HFFc6 (cell line): Measurements from ENCODE around the gene FRMD4A. TPM values are rescaled to one million over a fixed set of nuclear protein-coding genes. Genes with fewer than 3 reads are reported as not detected.

Experiments
- DNase-seq: peaks from one replicate; pipeline ENCODE4 v3.0.0-alpha.2; 2018
- H3K27ac Mint-ChIP-seq: 2 replicates; pipeline ENCODE4 v1.8.0; 2020; ENCODE audit warnings: mild to moderate bottlenecking, mixed read lengths
- H3K27me3 Mint-ChIP-seq: 2 replicates; pipeline ENCODE4 v1.8.0; 2021; ENCODE audit warnings: mild to moderate bottlenecking, moderate library complexity, mixed read lengths; ENCODE audit not compliant: insufficient read depth
- H3K36me3 Mint-ChIP-seq: 2 replicates; pipeline ENCODE4 v1.8.0; 2021; ENCODE audit warnings: low read depth, mixed read lengths
- H3K4me1 Mint-ChIP-seq: 2 replicates; pipeline ENCODE4 v1.8.0; 2020; ENCODE audit warnings: low read depth, mixed read lengths
- H3K4me3 Mint-ChIP-seq: 2 replicates; pipeline ENCODE4 v1.8.0; 2020; ENCODE audit warnings: mild to moderate bottlenecking, moderate library complexity, mixed read lengths
- H3K9me3 Mint-ChIP-seq: 2 replicates; pipeline ENCODE4 v1.8.0; 2020; ENCODE audit warnings: mild to moderate bottlenecking, mixed read lengths
- total RNA-seq, 6 experiments: library from RNA; stranded (reverse); fragmentation: NEBNext Ultra II Directional; extraction: Animal tissue kit (Norgen Biotek cat#: 25700); gene quantifications; 2 replicates in 1 of 6; 3 replicates in 5 of 6; pipeline ENCODE4 v1.2.3, GENCODE V29; 2021
- TF ChIP-seq, protein P1 (sequence below): fragments of 200-600 bp; sonication (generic); IDR thresholded peaks from 2 replicates; pipeline ENCODE4 v1.5.0; 2021; ENCODE audit warnings: antibody characterized with exemption, mild to moderate bottlenecking

FRMD4A gene
- total RNA-seq, 6 experiments from 2014 or later, result 76.7 to 117 (median 92.3) TPM

DNA sequence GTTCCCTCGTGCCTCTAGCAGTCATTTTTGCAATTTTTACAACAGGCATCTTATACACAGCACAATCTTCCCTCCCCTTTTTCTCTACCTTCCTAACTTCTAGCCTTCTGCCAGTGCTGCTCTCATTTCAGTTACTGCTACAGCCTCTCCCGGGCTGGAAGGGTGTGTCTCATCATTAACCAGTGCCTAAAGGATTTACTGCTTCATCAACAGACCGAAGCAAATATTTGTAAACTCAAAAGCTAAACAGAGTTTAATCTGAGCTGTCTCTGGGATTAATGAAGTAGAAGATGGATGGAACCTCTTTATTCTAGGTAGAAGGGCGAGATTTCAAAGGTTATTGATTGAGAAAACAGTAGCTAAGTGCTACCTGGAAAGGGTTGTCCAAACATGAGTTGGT, 649.6 kb downstream of the FRMD4A start:
- Mint-ChIP-seq H3K27me3 (peaks cover 7% of the 10 kb centered on the region; the same call in 1 of the 2 replicates), H3K9me3 (no peaks in the 10 kb centered on the region), H3K4me1 (peaks cover 34% of the 10 kb centered on the region), H3K27ac (peak overlapping the region; percentile 10; the same call in 1 of the 2 replicates), H3K36me3 (peaks cover 62% of the 10 kb centered on the region), H3K4me3 (no peak overlapping the region)
- no peak for DNase-seq
- TF ChIP-seq, protein P1, sequence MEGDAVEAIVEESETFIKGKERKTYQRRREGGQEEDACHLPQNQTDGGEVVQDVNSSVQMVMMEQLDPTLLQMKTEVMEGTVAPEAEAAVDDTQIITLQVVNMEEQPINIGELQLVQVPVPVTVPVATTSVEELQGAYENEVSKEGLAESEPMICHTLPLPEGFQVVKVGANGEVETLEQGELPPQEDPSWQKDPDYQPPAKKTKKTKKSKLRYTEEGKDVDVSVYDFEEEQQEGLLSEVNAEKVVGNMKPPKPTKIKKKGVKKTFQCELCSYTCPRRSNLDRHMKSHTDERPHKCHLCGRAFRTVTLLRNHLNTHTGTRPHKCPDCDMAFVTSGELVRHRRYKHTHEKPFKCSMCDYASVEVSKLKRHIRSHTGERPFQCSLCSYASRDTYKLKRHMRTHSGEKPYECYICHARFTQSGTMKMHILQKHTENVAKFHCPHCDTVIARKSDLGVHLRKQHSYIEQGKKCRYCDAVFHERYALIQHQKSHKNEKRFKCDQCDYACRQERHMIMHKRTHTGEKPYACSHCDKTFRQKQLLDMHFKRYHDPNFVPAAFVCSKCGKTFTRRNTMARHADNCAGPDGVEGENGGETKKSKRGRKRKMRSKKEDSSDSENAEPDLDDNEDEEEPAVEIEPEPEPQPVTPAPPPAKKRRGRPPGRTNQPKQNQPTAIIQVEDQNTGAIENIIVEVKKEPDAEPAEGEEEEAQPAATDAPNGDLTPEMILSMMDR, result no peak

DNA sequence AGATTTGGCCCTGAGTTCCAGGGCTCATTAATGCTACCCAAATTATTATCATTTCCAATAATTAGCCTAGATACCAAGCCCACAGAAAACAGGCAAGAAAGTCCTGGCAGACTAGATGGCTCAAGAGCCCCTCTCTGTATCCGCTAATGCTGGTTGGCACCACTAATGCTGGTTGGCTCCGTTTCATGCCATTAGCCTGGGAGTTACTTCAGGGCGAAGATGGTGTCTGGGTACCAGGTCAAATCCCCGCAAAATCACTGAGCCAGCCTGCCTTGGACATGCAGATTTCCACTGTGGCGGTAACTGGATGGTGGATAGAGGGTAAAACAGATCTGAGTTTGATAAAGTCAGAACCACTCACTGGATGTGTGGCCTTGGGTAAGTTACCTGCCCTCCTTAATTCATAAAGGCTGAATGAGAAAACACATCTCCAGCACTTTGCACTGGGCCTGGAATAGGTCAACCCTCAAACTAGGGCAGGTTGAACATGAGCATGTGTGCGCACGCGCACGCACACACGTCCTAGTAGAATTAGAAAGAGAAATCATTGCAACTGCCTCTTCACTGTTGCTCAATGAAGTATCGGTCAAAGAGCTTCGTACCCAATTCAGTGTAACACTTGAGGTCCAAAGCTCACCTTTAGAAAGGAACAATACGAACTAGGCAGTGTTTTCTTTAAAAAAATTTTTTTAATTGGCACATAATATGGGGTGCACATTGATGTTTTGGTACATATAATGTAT, 652.5 kb downstream of the FRMD4A start:
- no peaks in the 10 kb centered on the region for H3K9me3 Mint-ChIP-seq
- H3K4me1 Mint-ChIP-seq, result peaks cover 12% of the 10 kb centered on the region
- peaks cover 7% of the 10 kb centered on the region for H3K27me3 Mint-ChIP-seq
- H3K4me3 Mint-ChIP-seq, result no peak overlapping the region
- H3K27ac Mint-ChIP-seq, result no peak overlapping the region
- DNase-seq, result no peak
- peaks cover 61% of the 10 kb centered on the region for H3K36me3 Mint-ChIP-seq
- TF ChIP-seq, protein P1, result no peak

DNA sequence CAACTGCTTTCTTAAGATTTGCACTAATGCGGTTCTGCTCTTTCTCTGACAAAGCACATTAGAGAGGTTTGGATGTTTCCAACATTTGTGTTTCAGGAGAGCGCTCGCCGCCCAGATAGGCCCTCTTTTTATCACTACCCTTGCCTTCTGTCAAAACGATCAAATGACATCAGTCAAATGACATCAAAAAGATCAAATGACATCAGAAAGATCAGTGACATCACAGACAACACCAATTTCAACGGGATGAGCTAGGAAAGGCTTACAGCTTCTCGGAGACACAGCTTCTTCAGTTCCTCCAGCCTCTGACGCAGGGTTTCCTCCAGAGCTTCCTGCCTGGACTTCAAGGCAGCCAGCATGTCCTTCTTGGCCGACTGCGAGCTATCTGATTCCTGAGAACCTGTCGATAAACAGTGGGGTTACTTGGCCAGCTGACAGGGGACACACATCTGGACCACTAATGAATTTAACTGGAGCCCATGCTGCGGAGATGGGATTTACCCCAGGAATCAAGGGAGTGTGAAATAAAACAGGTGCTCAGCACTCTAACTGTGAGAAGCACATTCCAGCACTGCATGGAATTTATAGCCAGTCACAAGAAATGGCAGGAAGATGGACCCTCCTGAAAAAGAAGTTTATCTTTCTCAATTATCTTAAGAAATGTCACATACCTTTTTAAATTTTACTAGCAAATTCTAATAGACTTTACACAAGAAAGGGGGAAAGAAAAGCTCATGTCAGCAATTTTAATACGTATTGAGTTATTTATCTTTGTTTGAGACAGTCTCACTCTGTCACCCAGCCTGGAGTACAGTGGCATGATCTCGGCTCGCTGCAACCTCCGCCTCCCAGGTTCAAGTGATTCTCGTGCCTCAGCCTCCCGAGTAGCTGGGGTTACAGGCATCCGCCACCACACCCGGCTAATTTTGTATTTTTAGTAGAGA, 655.8 kb downstream of the FRMD4A start:
- TF ChIP-seq, protein P1, result no peak

DNA sequence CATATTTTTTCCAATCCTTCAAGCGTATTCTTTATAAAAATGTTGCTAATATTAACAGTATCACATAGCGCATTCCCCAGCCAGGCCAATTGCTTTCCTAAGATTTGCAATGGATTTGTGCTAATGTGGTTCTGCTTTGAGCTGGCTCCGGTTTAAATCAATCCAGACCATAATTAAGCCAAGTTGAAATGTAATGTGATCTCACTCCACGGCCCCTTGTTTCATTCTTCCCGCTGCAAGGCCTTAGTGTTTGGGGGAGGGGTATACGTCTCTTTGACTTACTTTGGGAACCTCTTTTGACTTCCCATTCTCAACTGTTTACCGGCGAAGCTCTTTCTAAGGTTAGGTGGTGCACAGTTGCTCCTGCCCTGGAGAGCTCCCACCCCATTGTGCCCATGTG, 657.6 kb downstream of the FRMD4A start:
- H3K9me3 Mint-ChIP-seq, result no peaks in the 10 kb centered on the region
- peaks cover 7% of the 10 kb centered on the region for H3K27me3 Mint-ChIP-seq
- DNase-seq, result no peak
- TF ChIP-seq, protein P1, result no peak
- peak overlapping the region; percentile 48 for H3K27ac Mint-ChIP-seq
- H3K4me3 Mint-ChIP-seq, result no peak overlapping the region
- H3K36me3 Mint-ChIP-seq, result peaks cover 71% of the 10 kb centered on the region
- H3K4me1 Mint-ChIP-seq, result peaks cover 10% of the 10 kb centered on the region; the same call in 1 of the 2 replicates

More for the DNA sequence above, 655.8 kb downstream of the FRMD4A start:
- Mint-ChIP-seq H3K9me3 (no peaks in the 10 kb centered on the region), H3K27me3 (peaks cover 10% of the 10 kb centered on the region), H3K27ac (peak overlapping the region; percentile 29), H3K36me3 (peaks cover 64% of the 10 kb centered on the region), H3K4me3 (no peak overlapping the region), H3K4me1 (peaks cover 5% of the 10 kb centered on the region; the same call in 1 of the 2 replicates)
- no peak for DNase-seq

DNA sequence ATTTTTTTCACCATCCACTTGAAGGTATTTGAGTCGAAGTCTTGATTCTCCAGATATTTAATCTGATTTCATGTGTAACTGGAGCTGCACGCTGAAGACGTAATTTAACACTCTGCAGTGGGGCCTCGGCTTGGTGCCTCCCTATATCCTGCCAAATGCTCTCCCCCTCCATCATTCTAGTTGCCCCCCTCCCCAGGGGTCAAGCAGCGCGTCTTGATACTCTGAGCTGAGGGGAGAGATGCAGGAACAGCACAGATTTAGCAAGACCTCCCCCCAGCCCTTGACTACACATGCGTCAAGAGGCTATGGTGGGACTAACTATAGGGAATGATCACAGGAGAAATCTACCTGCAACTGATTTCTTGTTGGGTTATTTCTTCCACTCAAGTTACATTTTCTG, 658.2 kb downstream of the FRMD4A start:
- no peak overlapping the region for H3K4me3 Mint-ChIP-seq
- peaks cover 7% of the 10 kb centered on the region for H3K27me3 Mint-ChIP-seq
- TF ChIP-seq, protein P1, result no peak
- DNase-seq, result no peak
- H3K36me3 Mint-ChIP-seq, result peaks cover 75% of the 10 kb centered on the region
- H3K9me3 Mint-ChIP-seq, result no peaks in the 10 kb centered on the region
- H3K4me1 Mint-ChIP-seq, result peaks cover 10% of the 10 kb centered on the region; the same call in 1 of the 2 replicates
- H3K27ac Mint-ChIP-seq, result peak overlapping the region; percentile 32; the same call in 1 of the 2 replicates
